Caki2 (cell line): Measurements from ENCODE around the gene DOCK1. TPM values are rescaled to one million over a fixed set of nuclear protein-coding genes. Genes with fewer than 3 reads are reported as not detected.

Experiments used
- DNase-seq: peaks from one replicate; pipeline ENCODE4 v3.0.0-alpha.2; 2015; ENCODE audit warnings: low read depth
- in situ Hi-C: cut with HindIII; loops from 2 replicates; pipeline ENCODE4 v1.10.0; 2016; ENCODE audit warnings: low sequenced_read_pairs, low pct_unique_long_range_greater_than_20kb, mixed read lengths
- total RNA-seq: library from RNA; depleted of rRNA; stranded (reverse); fragments of >200 nt; shearing (Covaris generic); gene quantifications from 2 replicates; pipeline ENCODE4 v1.2.3, GENCODE V29; 2014; ENCODE audit warnings: low replicate concordance

Gene DOCK1
- total RNA-seq, 1 experiment from 2014 or later: 17.1 TPM

GRCh38 chr10:126964190-126964589, 59.0 kb downstream of the DOCK1 start:
- DNase-seq: no peak
- in situ Hi-C loops: no loop called here

- DNase-seq: no peak
- in situ Hi-C loops: no loop called here
Observed at GRCh38 chr10:126966938-126967337, 61.7 kb downstream of the DOCK1 start.

- DNase-seq: peak; percentile 15
- in situ Hi-C loops: no loop called here
Observed at GRCh38 chr10:126969310-126969709, 64.1 kb downstream of the DOCK1 start.

GRCh38 chr10:126972635-126973414, 67.6 kb downstream of the DOCK1 start:
- peak; percentile 93 for DNase-seq
- in situ Hi-C loops: no loop called here

- in situ Hi-C loops: no loop called here
- DNase-seq: no peak
Observed at GRCh38 chr10:126975221-126975620, 70.0 kb downstream of the DOCK1 start.

GRCh38 chr10:126977216-126977615, 72.0 kb downstream of the DOCK1 start:
- in situ Hi-C loops: no loop called here

GRCh38 chr10:126979311-126979710, 74.1 kb downstream of the DOCK1 start:
- no peak for DNase-seq
- in situ Hi-C loops: no loop called here

More at GRCh38 chr10:126977216-126977615, 72.0 kb downstream of the DOCK1 start:
- no peak for DNase-seq

GRCh38 chr10:126993208-126993607, 88.0 kb downstream of the DOCK1 start:
- DNase-seq: no peak
- in situ Hi-C loops: no loop called here

- in situ Hi-C loops: no loop called here
- DNase-seq: no peak
Observed at GRCh38 chr10:126997801-126998590, 92.8 kb downstream of the DOCK1 start.

GRCh38 chr10:127000598-127000997, 95.4 kb downstream of the DOCK1 start:
- in situ Hi-C loops: no loop called here
- no peak for DNase-seq

GRCh38 chr10:127003032-127003685, 97.9 kb downstream of the DOCK1 start:
- in situ Hi-C loops: no loop called here

GRCh38 chr10:127006453-127006852, 101.2 kb downstream of the DOCK1 start:
- in situ Hi-C loops: no loop called here
- no peak for DNase-seq

More at GRCh38 chr10:127003032-127003685, 97.9 kb downstream of the DOCK1 start:
- DNase-seq: no peak

GRCh38 chr10:127009366-127009765, 104.1 kb downstream of the DOCK1 start:
- no peak for DNase-seq
- in situ Hi-C loops: no loop called here

- no peak for DNase-seq
- in situ Hi-C loops: no loop called here
Observed at GRCh38 chr10:127011174-127011573, 105.9 kb downstream of the DOCK1 start.

GRCh38 chr10:127012071-127012768, 107.0 kb downstream of the DOCK1 start:
- DNase-seq: peak; percentile 9
- in situ Hi-C loops: no loop called here

- peak; percentile 85 for DNase-seq
- in situ Hi-C loops: no loop called here
Observed at GRCh38 chr10:127012769-127013152, 107.5 kb downstream of the DOCK1 start.

GRCh38 chr10:127013211-127013656, 108.0 kb downstream of the DOCK1 start:
- DNase-seq: no peak
- in situ Hi-C loops: no loop called here

GRCh38 chr10:127013691-127014473, 108.7 kb downstream of the DOCK1 start:
- in situ Hi-C loops: no loop called here
- peak; percentile 51 for DNase-seq
